Natural killer cell (primary cell): ENCODE data around the gene ADRA2A. TPM values are rescaled to one million over a fixed set of nuclear protein-coding genes. Genes with fewer than 3 reads are reported as not detected.

Source experiments
- ATAC-seq, 3 donors: fragments of 150-1000 bp in 2 of 3; fragments of 200-7000 bp in 1 of 3; cut with Tn5 transposase; 1 replicate in 1 of 3; 2 replicates in 2 of 3; pipeline ENCODE4 v1.10.0; 2021; ENCODE audit warnings: mild to moderate bottlenecking in 2 of 3, moderate library complexity in 2 of 3
- DNase-seq, 2 donors: peaks; one replicate each; pipeline versions ENCODE4 v3.0.0 to v3.0.0-alpha.2; 2013 to 2021; ENCODE audit warnings: mixed read lengths in 1 of 2
- H3K27ac ChIP-seq: one replicate; pipeline ENCODE4 v1.5.1; 2013; ENCODE audit warnings: mild to moderate bottlenecking, low read length
- H3K27me3 ChIP-seq: one replicate; pipeline ENCODE4 v1.6.1; 2013; ENCODE audit warnings: low read length; ENCODE audit not compliant: control insufficient read depth, insufficient read depth
- H3K36me3 ChIP-seq: one replicate; pipeline ENCODE4 v1.6.1; 2013; ENCODE audit warnings: low read length; ENCODE audit not compliant: control insufficient read depth, insufficient read depth
- H3K4me1 ChIP-seq: one replicate; pipeline ENCODE4 v1.6.1; 2013; ENCODE audit warnings: low read length; ENCODE audit not compliant: control insufficient read depth, insufficient read depth
- H3K4me3 ChIP-seq: one replicate; pipeline ENCODE4 v1.5.1; 2013; ENCODE audit warnings: low read length
- H3K9me3 ChIP-seq: one replicate; pipeline ENCODE4 v1.6.1; 2013; ENCODE audit warnings: low read length; ENCODE audit not compliant: control insufficient read depth, insufficient read depth
- H3K27ac Mint-ChIP-seq, 2 donors: one replicate each; pipeline ENCODE4 v1.8.0; 2022; ENCODE audit warnings: mild to moderate bottlenecking in 2 of 2, mixed read lengths in 2 of 2, moderate library complexity in 1 of 2
- H3K27me3 Mint-ChIP-seq, 2 donors: one replicate each; pipeline ENCODE4 v1.8.0; 2022; ENCODE audit warnings: low read depth in 2 of 2, mixed read lengths in 2 of 2
- H3K36me3 Mint-ChIP-seq: one replicate; pipeline ENCODE4 v1.8.0; 2022; ENCODE audit warnings: mixed read lengths
- H3K4me1 Mint-ChIP-seq, 2 donors: one replicate each; pipeline ENCODE4 v1.8.0; 2022; ENCODE audit warnings: mixed read lengths in 2 of 2
- H3K4me3 Mint-ChIP-seq: one replicate; pipeline ENCODE4 v1.8.0; 2022; ENCODE audit warnings: mild to moderate bottlenecking, moderate library complexity, mixed read lengths
- H3K9me3 Mint-ChIP-seq, 2 donors: one replicate each; pipeline ENCODE4 v1.8.0; 2022; ENCODE audit warnings: mixed read lengths in 2 of 2
- WGBS: methylation state at CpG from one replicate; pipeline ENCODE4 v1.1.7; 2013; ENCODE audit warnings: missing lambda C conversion rate; ENCODE audit not compliant: insufficient coverage; 5-methylcytosine and 5-hydroxymethylcytosine counted together
- intact Hi-C: fragments of 100-400 bp; cut with micrococcal nuclease; formaldehyde crosslinking; loops from one replicate; pipeline ENCODE4 v1.14.2; 2022
- total RNA-seq, 4 donors: library from RNA; stranded (reverse); fragments of 120-200 nt in 1 of 4; gene quantifications; one replicate each; pipeline versions ENCODE4 v1.2.3 to v1.2.4, GENCODE V29; 2013 to 2022
- TF ChIP-seq, protein P1 (sequence below): fragments of 200-600 bp; IDR thresholded peaks from one replicate; pipeline ENCODE4 v1.8.0; 2022; ENCODE audit warnings: antibody characterized with exemption

Gene ADRA2A
- total RNA-seq, 3 donors from 2014 or later (not counting 1 experiment from before 2014, with no cell fraction given) = 0.07 to 0.28 TPM; not detected in 1

DNA sequence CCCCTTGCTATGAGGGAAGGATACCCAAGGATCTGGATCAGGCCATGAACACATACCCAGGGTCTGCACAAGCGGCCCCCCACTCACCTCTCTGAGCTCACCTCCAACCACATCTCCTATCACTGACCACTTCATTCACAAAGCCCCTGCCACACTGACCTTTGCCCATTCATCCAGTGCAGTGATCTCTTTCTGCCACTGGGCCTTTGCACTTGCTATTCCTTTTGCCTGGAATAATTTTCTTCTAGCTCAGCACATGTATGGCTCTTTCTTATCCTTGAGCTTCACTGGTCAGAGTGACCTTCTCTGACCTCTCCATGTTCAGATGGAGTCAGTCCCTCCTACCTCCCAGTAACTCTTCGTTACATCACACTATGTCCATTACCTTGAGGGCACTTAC lies 48.3 kb downstream of the ADRA2A start:
- H3K4me3 Mint-ChIP-seq = no peak overlapping the region
- WGBS = 66% methylated on average over 2 of the region's 2 CpGs
- H3K36me3 Mint-ChIP-seq = no peaks in the 10 kb centered on the region
- ATAC-seq (no peak), DNase-seq (no peak)
- peaks cover 12 to 22% of the 10 kb centered on the region in 2 donors for H3K27me3 Mint-ChIP-seq
- H3K27ac Mint-ChIP-seq = no peak overlapping the region
- H3K36me3 ChIP-seq = no peaks in the 10 kb centered on the region
- intact Hi-C loops = no loop called here
- H3K4me1 Mint-ChIP-seq = no peaks in the 10 kb centered on the region
- no peaks in the 10 kb centered on the region for H3K27me3 ChIP-seq
- H3K9me3 ChIP-seq = no peaks in the 10 kb centered on the region
- no peak overlapping the region for H3K27ac ChIP-seq
- TF ChIP-seq, protein P1, sequence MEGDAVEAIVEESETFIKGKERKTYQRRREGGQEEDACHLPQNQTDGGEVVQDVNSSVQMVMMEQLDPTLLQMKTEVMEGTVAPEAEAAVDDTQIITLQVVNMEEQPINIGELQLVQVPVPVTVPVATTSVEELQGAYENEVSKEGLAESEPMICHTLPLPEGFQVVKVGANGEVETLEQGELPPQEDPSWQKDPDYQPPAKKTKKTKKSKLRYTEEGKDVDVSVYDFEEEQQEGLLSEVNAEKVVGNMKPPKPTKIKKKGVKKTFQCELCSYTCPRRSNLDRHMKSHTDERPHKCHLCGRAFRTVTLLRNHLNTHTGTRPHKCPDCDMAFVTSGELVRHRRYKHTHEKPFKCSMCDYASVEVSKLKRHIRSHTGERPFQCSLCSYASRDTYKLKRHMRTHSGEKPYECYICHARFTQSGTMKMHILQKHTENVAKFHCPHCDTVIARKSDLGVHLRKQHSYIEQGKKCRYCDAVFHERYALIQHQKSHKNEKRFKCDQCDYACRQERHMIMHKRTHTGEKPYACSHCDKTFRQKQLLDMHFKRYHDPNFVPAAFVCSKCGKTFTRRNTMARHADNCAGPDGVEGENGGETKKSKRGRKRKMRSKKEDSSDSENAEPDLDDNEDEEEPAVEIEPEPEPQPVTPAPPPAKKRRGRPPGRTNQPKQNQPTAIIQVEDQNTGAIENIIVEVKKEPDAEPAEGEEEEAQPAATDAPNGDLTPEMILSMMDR = no peak
- no peaks in the 10 kb centered on the region for H3K4me1 ChIP-seq
- H3K9me3 Mint-ChIP-seq = no peaks in the 10 kb centered on the region
- no peak overlapping the region for H3K4me3 ChIP-seq

DNA sequence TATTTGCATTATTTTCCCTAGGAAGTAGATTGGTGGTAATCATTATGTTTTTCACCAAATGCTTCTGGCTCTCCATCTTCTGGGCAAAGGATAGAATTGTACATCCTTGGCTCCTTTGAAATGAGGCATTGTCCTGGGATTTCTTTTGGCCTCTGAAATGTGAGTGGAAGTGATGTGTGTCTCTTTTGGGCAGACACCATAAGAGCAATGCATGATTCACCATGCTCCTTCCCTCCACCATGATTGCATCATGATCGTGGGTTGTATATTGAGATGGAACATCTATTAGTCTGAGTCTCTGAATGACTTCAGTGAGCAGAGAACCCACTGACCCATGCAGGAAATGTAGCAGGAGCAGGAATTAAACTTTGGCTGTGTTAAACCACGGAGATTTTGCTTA lies 49.2 kb downstream of the ADRA2A start:
- Histone ChIP-seq H3K4me3 (no peak overlapping the region), H3K36me3 (no peaks in the 10 kb centered on the region), H3K27me3 (no peaks in the 10 kb centered on the region), H3K9me3 (no peaks in the 10 kb centered on the region), H3K27ac (no peak overlapping the region), H3K4me1 (no peaks in the 10 kb centered on the region)
- H3K27ac Mint-ChIP-seq = no peak overlapping the region
- ATAC-seq (no peak), DNase-seq (no peak)
- 48% methylated on average over 2 of the region's 2 CpGs for WGBS
- intact Hi-C loops = no loop called here
- TF ChIP-seq, protein P1 = no peak
- H3K9me3 Mint-ChIP-seq = no peaks in the 10 kb centered on the region
- H3K36me3 Mint-ChIP-seq = no peaks in the 10 kb centered on the region
- H3K4me1 Mint-ChIP-seq = no peaks in the 10 kb centered on the region
- H3K27me3 Mint-ChIP-seq = peaks cover 12 to 18% of the 10 kb centered on the region in 2 donors
- H3K4me3 Mint-ChIP-seq = no peak overlapping the region

DNA sequence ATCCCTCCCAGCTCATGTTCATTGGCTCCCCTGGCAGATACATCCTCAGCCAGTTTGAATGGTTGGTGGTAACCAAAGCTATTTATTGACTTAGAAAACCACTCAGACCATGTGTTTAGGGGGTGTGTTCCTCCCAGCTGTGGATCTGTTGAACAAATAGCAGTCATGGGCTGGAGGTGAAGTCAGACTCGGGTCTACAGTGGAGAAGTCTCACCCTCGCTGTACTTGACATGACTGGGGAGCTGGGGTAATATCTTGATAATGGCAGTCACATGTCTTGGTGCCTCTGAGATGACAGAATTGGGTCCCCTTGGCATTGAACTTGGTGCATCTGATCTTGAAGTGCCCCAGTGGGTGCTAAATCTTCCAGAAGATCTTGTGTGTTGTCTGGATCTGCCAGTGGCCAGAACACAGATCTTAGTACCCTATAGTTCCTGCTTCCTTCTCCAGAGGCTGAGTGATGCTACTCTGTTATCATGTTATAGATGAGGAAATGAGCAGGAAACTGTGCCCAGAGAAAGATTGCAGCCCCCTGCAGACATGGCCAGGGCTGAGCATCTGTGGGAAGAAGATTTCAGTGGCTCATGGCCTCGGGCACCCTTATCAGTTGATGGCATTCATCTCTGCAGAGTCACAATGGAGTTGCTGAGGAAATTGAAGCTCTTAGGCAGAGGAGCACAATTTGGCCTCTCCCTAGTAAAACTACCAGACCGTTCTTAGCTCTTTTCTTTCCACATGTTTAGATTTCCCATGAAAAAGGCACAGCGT lies 50.4 kb downstream of the ADRA2A start:
- ATAC-seq (no peak), DNase-seq (no peak)
- no peak overlapping the region for H3K27ac ChIP-seq
- H3K4me1 ChIP-seq = no peaks in the 10 kb centered on the region
- H3K4me3 ChIP-seq = no peak overlapping the region
- no peaks in the 10 kb centered on the region for H3K27me3 ChIP-seq
- Mint-ChIP-seq H3K4me1 (no peaks in the 10 kb centered on the region), H3K27me3 (peaks cover 11 to 12% of the 10 kb centered on the region in 2 donors), H3K9me3 (no peaks in the 10 kb centered on the region), H3K4me3 (no peak overlapping the region), H3K36me3 (no peaks in the 10 kb centered on the region), H3K27ac (no peak overlapping the region)
- H3K36me3 ChIP-seq = no peaks in the 10 kb centered on the region
- TF ChIP-seq, protein P1 = no peak
- WGBS = 51% methylated on average over 5 of the region's 5 CpGs
- H3K9me3 ChIP-seq = no peaks in the 10 kb centered on the region
- intact Hi-C loops = no loop called here
